Thyroid gland (tissue), 4 donors: ENCODE results near the gene FAIM. TPM values are rescaled to one million over a fixed set of nuclear protein-coding genes. Genes with fewer than 3 reads are reported as not detected.
"Not testable (repeated sequence)": the region's sequence is repeated elsewhere in the genome, so short reads cannot be mapped to it uniquely, and the experiment has no call there.

ENCODE experiments used
- DNase-seq, 2 donors: peaks; one replicate each; pipeline ENCODE4 v3.0.0-alpha.2; 2019
- H3K27ac ChIP-seq, 3 donors: fragments of 200-600 bp; sonication (generic); 1 replicate in 2 of 3; 2 replicates in 1 of 3; pipeline ENCODE4 v1.5.1; 2016 to 2019; ENCODE audit warnings: mild to moderate bottlenecking in 1 of 3, moderate library complexity in 1 of 3
- H3K27me3 ChIP-seq: fragments of 200-600 bp; sonication (generic); one replicate; pipeline ENCODE4 v1.5.1; 2019
- H3K36me3 ChIP-seq, 2 donors: fragments of 200-600 bp; sonication (generic); one replicate each; pipeline ENCODE4 v1.5.1; 2016 to 2019
- H3K4me1 ChIP-seq, 2 donors: fragments of 200-600 bp; sonication (generic); one replicate each; pipeline ENCODE4 v1.5.1; 2017 to 2019
- H3K4me3 ChIP-seq, 3 donors: fragments of 200-600 bp; sonication (generic); replicated peaks in 1 of 3; 1 replicate in 2 of 3; 2 replicates in 1 of 3; pipeline ENCODE4 v1.5.1; 2016; ENCODE audit warnings: mild to moderate bottlenecking in 1 of 3
- H3K9me3 ChIP-seq: fragments of 200-600 bp; sonication (generic); one replicate; pipeline ENCODE4 v1.5.1; 2017
- CTCF ChIP-seq, 6 experiments: fragments of 200-600 bp in 3 of 6; fragments of 450-650 bp in 3 of 6; sonication (generic) in 3 of 6; IDR thresholded peaks; one replicate each; pipeline ENCODE4 v1.5.1; 2016 to 2019; ENCODE audit warnings: antibody characterized with exemption in 6 of 6, mild to moderate bottlenecking in 2 of 6, inconsistent platforms in 1 of 6, moderate library complexity in 1 of 6
- POLR2A ChIP-seq, 2 donors: fragments of 450-650 bp; IDR thresholded peaks; one replicate each; pipeline ENCODE4 v1.6.1; 2017; ENCODE audit warnings: antibody characterized with exemption in 2 of 2, mild to moderate bottlenecking in 2 of 2, moderate library complexity in 1 of 2
- whole genome bisulfite sequencing, 2 donors: methylation state at CpG; one replicate each; pipeline ENCODE4 v1.1.5; 2017; 5-methylcytosine and 5-hydroxymethylcytosine counted together
- intact Hi-C: fragments of 100-400 bp; cut with DNase I; formaldehyde crosslinking; loops from one replicate; pipeline ENCODE4 v1.15.1; 2023
- total RNA-seq, 4 donors: library from RNA; depleted of rRNA; stranded (reverse); fragments of >200 nt; gene quantifications; one replicate each; pipeline ENCODE4 v1.2.3, GENCODE V29; 2016

The FAIM gene
- total RNA-seq: 10 to 100 TPM; 12.6 to 26.6 (median 20.4) TPM

GRCh38 chr3:138608322-138609135 is at the start of gene FAIM:
FAIM (plus strand) TSS chr3:138608771; CDS start chr3:138619727, 10,956 bp downstream.
- Histone ChIP-seq H3K9me3 (no peaks in the 10 kb centered on the region), H3K4me1 (peaks cover 13 to 15% of the 10 kb centered on the region in 2 donors), H3K4me3 (peak within 1 kb of the TSS; percentile 1 to 83 (median 19)), H3K27ac (peak within 1 kb of the TSS; percentile 90 to 97 (median 94)), H3K36me3 (no peaks in the 10 kb centered on the region), H3K27me3 (no peaks in the 10 kb centered on the region)
- peak; percentile 78 to 80 for DNase-seq
- TF ChIP-seq CTCF (IDR thresholded peaks at IDR 0.05) (no peak), POLR2A (IDR thresholded peaks at IDR 0.05) (peak in 1 of 2 donors; percentile 47)
- 13 to 16% methylated on average over 11 to 15 of the region's 68 CpGs for WGBS, 2 donors
- intact Hi-C loops: loop anchor here (10.0 kb wide), 1 partner anchor 76 kb away; no protein-coding TSS in a partner anchor

- WGBS, 2 donors: 79 to 97% methylated on average over 4 of the region's 4 CpGs
- DNase-seq: no peak
- H3K4me1 ChIP-seq: no peaks in the 10 kb centered on the region
- intact Hi-C loops: no loop called here
- H3K27ac ChIP-seq: no peak overlapping the region
- H3K4me3 ChIP-seq: no peak overlapping the region
- no peaks in the 10 kb centered on the region for H3K27me3 ChIP-seq
- TF ChIP-seq POLR2A (IDR thresholded peaks at IDR 0.05) (no peak), CTCF (IDR thresholded peaks at IDR 0.05) (no peak)
- no peaks in the 10 kb centered on the region for H3K9me3 ChIP-seq
- peaks cover 0 to 5% of the 10 kb centered on the region in 2 donors for H3K36me3 ChIP-seq
These were observed 49.4 kb upstream of the FAIM start for GRCh38 chr3:138559134-138559533.

GRCh38 chr3:138560501-138560900 is 48.1 kb upstream of the FAIM start:
- 88 to 95% methylated on average over 6 of the region's 6 CpGs for WGBS, 2 donors
- no peak for DNase-seq
- Histone ChIP-seq H3K4me3 (no peak overlapping the region), H3K27ac (no peak overlapping the region), H3K27me3 (no peaks in the 10 kb centered on the region), H3K9me3 (no peaks in the 10 kb centered on the region), H3K4me1 (no peaks in the 10 kb centered on the region), H3K36me3 (peaks cover 0 to 5% of the 10 kb centered on the region in 2 donors)
- TF ChIP-seq CTCF (IDR thresholded peaks at IDR 0.05) (no peak), POLR2A (IDR thresholded peaks at IDR 0.05) (no peak)
- intact Hi-C loops: no loop called here

GRCh38 chr3:138562902-138563301 is 45.7 kb upstream of the FAIM start:
- not testable (repeated sequence) for DNase-seq
- 97 to 98% methylated on average over 1 of the region's 1 CpG for WGBS, 2 donors
- H3K27ac ChIP-seq: peak overlapping the region in 1 of 3 donors; percentile 79

GRCh38 chr3:138566293-138566692 is 42.3 kb upstream of the FAIM start:
- H3K4me1 ChIP-seq, H3K36me3 ChIP-seq, H3K27me3 ChIP-seq: not testable (repeated sequence)

More at GRCh38 chr3:138562902-138563301, 45.7 kb upstream of the FAIM start:
- H3K4me3 ChIP-seq, H3K27me3 ChIP-seq, intact Hi-C loops, H3K36me3 ChIP-seq, H3K4me1 ChIP-seq, H3K9me3 ChIP-seq: not testable (repeated sequence)

GRCh38 chr3:138567403-138567802 is 41.2 kb upstream of the FAIM start:
- intact Hi-C loops: no loop called here
- Histone ChIP-seq H3K4me1 (no peaks in the 10 kb centered on the region), H3K27ac (no peak overlapping the region), H3K27me3 (no peaks in the 10 kb centered on the region), H3K36me3 (no peaks in the 10 kb centered on the region), H3K4me3 (no peak overlapping the region), H3K9me3 (no peaks in the 10 kb centered on the region)
- TF ChIP-seq CTCF (IDR thresholded peaks at IDR 0.05): no peak
- TF ChIP-seq POLR2A (IDR thresholded peaks at IDR 0.05): no peak
- DNase-seq: no peak

More at GRCh38 chr3:138566293-138566692, 42.3 kb upstream of the FAIM start:
- intact Hi-C loops, DNase-seq, H3K9me3 ChIP-seq, H3K27ac ChIP-seq, H3K4me3 ChIP-seq: not testable (repeated sequence)
- 86 to 96% methylated on average over 2 of the region's 2 CpGs for WGBS, 2 donors
